PFSK-1 (cell line): ENCODE results near the gene GPR148.

Experiments
- POLR2AphosphoS5 ChIP-seq: IDR thresholded peaks from 2 replicates; pipeline ENCODE4 v1.6.1; 2012; ENCODE audit warnings: low read depth, mild to moderate bottlenecking, control low read depth, low read length, moderate library complexity
- REST ChIP-seq, 2 experiments: IDR thresholded peaks; 2 replicates each; pipeline versions ENCODE4 v1.6.1 to v1.8.0; 2011 to 2012; ENCODE audit warnings: low read depth in 2 of 2, low read length in 2 of 2, control low read depth in 1 of 2, inconsistent platforms in 1 of 2, mild to moderate bottlenecking in 1 of 2, moderate library complexity in 1 of 2; ENCODE audit not compliant: insufficient read depth in 1 of 2

GRCh38 chr2:130764821-130765115 is 35.9 kb downstream of the GPR148 start:
- TF ChIP-seq POLR2AphosphoS5 = no peak
- TF ChIP-seq REST (IDR thresholded peaks at IDR 0.05; ENCODE audit: insufficient read depth in 1 of 2, low read depth in 2 of 2, low read length in 2 of 2) = no peak
